Measurements from ENCODE around the gene OSBPL1A. TPM values are rescaled to one million over a fixed set of nuclear protein-coding genes. Genes with fewer than 3 reads are reported as not detected.

OSBPL1A gene
- total RNA-seq, 1 experiment from 2014 or later = 37.4 TPM

- intact Hi-C loops (cut with micrococcal nuclease; ENCODE audit: unreplicated experiment) = loop anchor here (5.0 to 10.0 kb wide), 4 partner anchors 90 to 598 kb away; no protein-coding TSS in a partner anchor
- Histone ChIP-seq H3K27ac (no peak overlapping the region), H3K4me1 (replicated peaks; ENCODE audit: insufficient read depth) (peaks cover 22% of the 10 kb centered on the region), H3K9me2 (ENCODE audit: insufficient read depth) (no peaks in the 10 kb centered on the region), H3K9me3 (ENCODE audit: insufficient read depth, low read depth) (no peaks in the 10 kb centered on the region), H3K79me2 (ENCODE audit: low read depth) (no peaks in the 10 kb centered on the region), H3K4me3 (no peak overlapping the region), H3K27me3 (ENCODE audit: insufficient read depth, low read depth) (no peaks in the 10 kb centered on the region), H3K4me2 (no peak overlapping the region), H4K20me1 (ENCODE audit: insufficient read depth) (no peaks in the 10 kb centered on the region), H2AFZ (no peak overlapping the region), H3F3A (ENCODE audit: insufficient read depth, low read depth) (0 out of 2 replicates have a peak, but pooled peaks cover 3% of the 10 kb centered on the region), H3K36me3 (ENCODE audit: low read depth) (no peaks in the 10 kb centered on the region)
- TF ChIP-seq EZH2 (IDR thresholded peaks at IDR 0.05; ENCODE audit: low read depth) = no peak
- TF ChIP-seq, protein P1, sequence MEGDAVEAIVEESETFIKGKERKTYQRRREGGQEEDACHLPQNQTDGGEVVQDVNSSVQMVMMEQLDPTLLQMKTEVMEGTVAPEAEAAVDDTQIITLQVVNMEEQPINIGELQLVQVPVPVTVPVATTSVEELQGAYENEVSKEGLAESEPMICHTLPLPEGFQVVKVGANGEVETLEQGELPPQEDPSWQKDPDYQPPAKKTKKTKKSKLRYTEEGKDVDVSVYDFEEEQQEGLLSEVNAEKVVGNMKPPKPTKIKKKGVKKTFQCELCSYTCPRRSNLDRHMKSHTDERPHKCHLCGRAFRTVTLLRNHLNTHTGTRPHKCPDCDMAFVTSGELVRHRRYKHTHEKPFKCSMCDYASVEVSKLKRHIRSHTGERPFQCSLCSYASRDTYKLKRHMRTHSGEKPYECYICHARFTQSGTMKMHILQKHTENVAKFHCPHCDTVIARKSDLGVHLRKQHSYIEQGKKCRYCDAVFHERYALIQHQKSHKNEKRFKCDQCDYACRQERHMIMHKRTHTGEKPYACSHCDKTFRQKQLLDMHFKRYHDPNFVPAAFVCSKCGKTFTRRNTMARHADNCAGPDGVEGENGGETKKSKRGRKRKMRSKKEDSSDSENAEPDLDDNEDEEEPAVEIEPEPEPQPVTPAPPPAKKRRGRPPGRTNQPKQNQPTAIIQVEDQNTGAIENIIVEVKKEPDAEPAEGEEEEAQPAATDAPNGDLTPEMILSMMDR (conservative IDR thresholded peaks at IDR 0.05) = no peak
- ChIA-PET POLR2A (ENCODE audit: unreplicated experiment) (no interaction called here), CTCF (no interaction called here)
- DNase-seq = no peak
- BruUV-seq (replicated peaks) = no TSS peak
Measured at GRCh38 chr18:24114924-24115549, 282.6 kb downstream of the OSBPL1A start.

DNA sequence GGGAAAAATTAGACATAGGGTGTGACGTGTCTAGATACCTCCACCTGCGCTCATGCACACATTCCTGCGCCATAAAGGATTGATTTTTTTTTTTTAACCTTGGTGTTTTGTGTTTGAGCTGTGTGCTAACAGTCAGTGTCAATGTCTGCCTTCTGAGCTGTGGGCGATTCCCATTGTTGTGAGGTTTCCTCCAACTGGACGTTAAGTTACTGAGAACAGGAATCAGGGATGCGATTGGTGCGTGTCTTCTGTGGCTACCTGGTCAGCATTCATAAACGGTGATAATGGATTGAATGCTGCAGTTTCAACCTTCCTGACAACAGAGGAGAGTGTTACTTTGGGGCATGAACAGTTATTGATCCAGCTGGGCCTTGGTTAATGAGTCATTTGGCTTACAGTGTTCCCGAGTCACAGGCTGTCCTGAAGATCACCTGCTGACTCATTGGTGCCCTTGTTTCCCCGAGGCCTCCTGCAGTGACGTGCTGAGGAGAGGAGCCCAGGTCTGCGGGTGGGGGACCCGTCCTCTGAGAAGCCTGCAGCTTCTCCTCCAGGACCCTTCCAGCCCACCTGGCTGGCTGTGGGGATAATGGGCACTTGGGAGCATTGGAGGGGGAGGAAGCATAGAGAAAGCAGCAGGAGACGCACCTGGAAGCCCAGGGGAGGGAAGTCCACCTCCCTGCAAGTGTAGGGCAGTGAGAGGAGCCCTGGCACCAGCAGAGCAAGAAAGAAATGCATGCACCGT lies 284.6 kb downstream of the OSBPL1A start:
- TF ChIP-seq, protein P1 (conservative IDR thresholded peaks at IDR 0.05) = no peak
- no peak for TF ChIP-seq EZH2 (IDR thresholded peaks at IDR 0.05; ENCODE audit: low read depth)
- Histone ChIP-seq H3F3A (ENCODE audit: insufficient read depth, low read depth) (no peaks in the 10 kb centered on the region), H3K4me3 (no peak overlapping the region), H3K79me2 (ENCODE audit: low read depth) (no peaks in the 10 kb centered on the region), H3K27me3 (ENCODE audit: insufficient read depth, low read depth) (no peaks in the 10 kb centered on the region), H3K4me2 (peak overlapping the region; percentile 76), H3K9me2 (ENCODE audit: insufficient read depth) (no peaks in the 10 kb centered on the region), H3K9me3 (ENCODE audit: insufficient read depth, low read depth) (no peaks in the 10 kb centered on the region), H3K4me1 (replicated peaks; ENCODE audit: insufficient read depth) (peaks cover 22% of the 10 kb centered on the region), H3K27ac (peak overlapping the region; percentile 28; the same call in 1 of the 2 replicates), H4K20me1 (ENCODE audit: insufficient read depth) (no peaks in the 10 kb centered on the region), H2AFZ (no peak overlapping the region), H3K36me3 (ENCODE audit: low read depth) (no peaks in the 10 kb centered on the region)
- DNase-seq = peak; percentile 31 to 88
- intact Hi-C loops (cut with micrococcal nuclease; ENCODE audit: unreplicated experiment) = loop anchor here (10.0 kb wide), 1 partner anchor 88 kb away; no protein-coding TSS in a partner anchor
- POLR2A ChIA-PET (ENCODE audit: unreplicated experiment) = interaction anchor here (0.6 kb wide), 1 partner anchor 37 kb away, joined by 3 read pairs; no protein-coding TSS in a partner anchor
- CTCF ChIA-PET = no interaction called here
- BruUV-seq (replicated peaks) = no TSS peak

- no peaks in the 10 kb centered on the region for H3K9me2 ChIP-seq (ENCODE audit: insufficient read depth)
- H3F3A ChIP-seq (ENCODE audit: insufficient read depth, low read depth) = no peaks in the 10 kb centered on the region
- H3K36me3 ChIP-seq (ENCODE audit: low read depth) = no peaks in the 10 kb centered on the region
- peak overlapping the region; percentile 28; the same call in 1 of the 2 replicates for H3K27ac ChIP-seq
- H2AFZ ChIP-seq = no peak overlapping the region
- no peaks in the 10 kb centered on the region for H3K27me3 ChIP-seq (ENCODE audit: insufficient read depth, low read depth)
- peaks cover 22% of the 10 kb centered on the region for H3K4me1 ChIP-seq (replicated peaks; ENCODE audit: insufficient read depth)
- intact Hi-C loops (cut with micrococcal nuclease; ENCODE audit: unreplicated experiment) = loop anchor here (10.0 kb wide), 1 partner anchor 88 kb away; no protein-coding TSS in a partner anchor
- H3K79me2 ChIP-seq (ENCODE audit: low read depth) = no peaks in the 10 kb centered on the region
- CTCF ChIA-PET = no interaction called here
- no peaks in the 10 kb centered on the region for H4K20me1 ChIP-seq (ENCODE audit: insufficient read depth)
- no peak for DNase-seq
- POLR2A ChIA-PET (ENCODE audit: unreplicated experiment) = no interaction called here
- peak overlapping the region; percentile 76 for H3K4me2 ChIP-seq
- H3K4me3 ChIP-seq = no peak overlapping the region
- H3K9me3 ChIP-seq (ENCODE audit: insufficient read depth, low read depth) = no peaks in the 10 kb centered on the region
- TF ChIP-seq, protein P1 (conservative IDR thresholded peaks at IDR 0.05) = no peak
- no peak for TF ChIP-seq EZH2 (IDR thresholded peaks at IDR 0.05; ENCODE audit: low read depth)
- no TSS peak for BruUV-seq (replicated peaks)
Measured at GRCh38 chr18:24112464-24112863, 285.2 kb downstream of the OSBPL1A start.

Small RNA genes lying within 50 kb of the gene (microRNA-seq; reads per million reads assigned to microRNA genes)
- not detected for gene MIR320C2 (ENCODE audit: borderline number of aligned reads, borderline replicate concordance)

Other genes starting within 250 kb of the OSBPL1A start
- gene IMPACT, start 28.8 kb upstream of the OSBPL1A start, total RNA-seq (2021) = 29.0 and 32.9 TPM in 2 replicates
- gene HRH4, start 62.8 kb upstream of the OSBPL1A start, total RNA-seq (2021) = 0.18 TPM in 1 of 2 replicates, not detected in the other

All from PC-9 (cell line).